HG02938 (cell line): ENCODE data around the gene CASP6.
A peak's percentile ranks its signal among the peaks of the same experiment; 100 is the strongest.

Experiments
- ATAC-seq: cut with Tn5 transposase; IDR thresholded peaks from one replicate; pipeline ENCODE4 v1.9.1; 2021; ENCODE audit warnings: mild to moderate bottlenecking, moderate library complexity; ENCODE audit not compliant: unreplicated experiment

CASP6 gene

GRCh38 chr4:109702950-109703663, at the start of gene CASP6:
CASP6 (minus strand) TSS chr4:109703445; CDS start chr4:109703395, 50 bp downstream.
- peak; percentile 74 for ATAC-seq

DNA sequence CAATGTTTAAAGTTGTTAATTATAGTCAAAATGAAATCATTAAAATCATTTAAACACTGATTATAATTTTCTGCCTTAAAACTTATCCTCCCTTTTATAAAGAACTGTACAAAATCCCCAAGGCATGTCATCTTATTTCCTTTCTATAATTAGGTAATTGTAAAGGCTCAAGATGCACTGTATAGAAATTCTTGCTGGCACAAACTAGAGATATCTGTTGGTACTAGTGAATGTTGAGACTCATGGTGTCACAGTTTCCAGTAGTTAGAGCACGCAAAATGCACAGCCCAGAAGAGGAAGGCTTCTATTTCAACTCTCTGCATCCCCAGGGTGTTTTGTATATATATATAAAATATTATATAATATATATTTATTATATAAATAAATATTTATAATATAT, 49.3 kb upstream of the CASP6 start:
- ATAC-seq = no peak

- no peak for ATAC-seq
These were observed 48.6 kb upstream of the CASP6 start for GRCh38 chr4:109751852-109752251.

DNA sequence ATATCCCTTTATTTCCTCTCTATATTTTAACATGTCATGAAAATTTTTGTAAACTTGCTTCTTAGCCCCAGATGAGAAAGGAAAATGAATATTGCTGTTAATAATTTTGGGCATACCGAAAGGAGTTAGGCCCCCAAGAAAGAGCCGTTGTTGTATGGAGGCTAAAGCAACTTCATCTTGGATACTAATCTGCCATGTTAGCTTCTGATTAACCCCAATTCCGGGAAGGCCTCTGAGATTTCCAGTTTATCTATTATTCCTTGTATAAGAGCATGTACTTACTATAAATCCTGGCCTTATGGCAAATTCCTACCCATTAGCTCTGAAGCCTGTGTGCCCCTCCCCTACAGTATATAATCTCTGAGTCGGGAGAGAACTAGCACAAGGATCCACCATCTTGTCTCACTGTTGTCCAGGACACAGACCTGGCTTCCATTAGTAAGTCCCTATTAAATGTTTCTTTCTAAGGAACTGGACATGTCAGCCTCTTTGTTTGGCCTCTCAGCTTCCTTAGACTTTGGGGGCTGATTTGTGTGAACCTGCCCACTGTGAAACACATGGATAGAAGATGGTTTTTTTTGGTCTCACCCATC, 47.5 kb upstream of the CASP6 start:
- no peak for ATAC-seq

GRCh38 chr4:109749388-109750082, 46.3 kb upstream of the CASP6 start:
- ATAC-seq = no peak

DNA sequence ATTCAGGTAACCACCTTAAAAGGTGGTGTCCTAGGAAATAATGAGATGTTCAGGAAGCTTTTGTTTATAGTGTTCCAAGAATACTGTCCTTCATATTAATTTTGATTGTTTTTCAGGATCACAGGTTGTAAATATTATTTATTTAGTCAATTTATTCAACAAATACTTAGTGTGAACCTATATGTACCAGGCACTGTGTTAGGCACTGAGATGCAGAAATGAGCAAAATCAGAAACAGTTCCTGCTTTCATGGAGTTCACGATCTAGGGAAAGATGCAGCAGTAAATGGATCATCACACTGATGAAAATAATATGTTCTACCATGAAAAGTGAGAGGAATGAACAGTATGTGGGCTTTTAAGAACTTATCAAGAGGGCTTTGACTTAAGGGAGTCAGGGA, 44.9 kb upstream of the CASP6 start:
- ATAC-seq = no peak

- ATAC-seq = no peak
These were observed 43.5 kb upstream of the CASP6 start for GRCh38 chr4:109746728-109747127.

- no peak for ATAC-seq
These were observed 42.6 kb upstream of the CASP6 start for GRCh38 chr4:109745830-109746229.

DNA sequence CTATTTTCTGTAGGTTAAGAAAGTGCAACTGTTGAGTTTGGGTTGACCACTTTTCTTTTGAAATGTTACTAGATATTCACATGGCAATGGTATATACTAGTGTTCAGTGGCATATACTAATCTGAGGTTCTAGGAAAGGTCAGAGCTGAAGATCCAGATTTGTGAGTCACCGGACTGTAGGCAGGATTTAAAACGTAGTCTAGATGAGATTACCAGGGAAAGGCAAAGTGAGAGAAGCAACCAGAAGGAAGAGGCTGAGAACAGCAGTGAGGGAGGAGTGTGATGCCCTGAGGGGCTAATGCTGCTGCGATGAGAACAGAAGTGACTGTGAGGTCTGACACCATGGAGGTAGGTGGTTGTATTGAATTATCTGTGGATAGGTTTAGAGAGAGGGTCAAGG, 36.3 kb upstream of the CASP6 start:
- no peak for ATAC-seq

GRCh38 chr4:109738104-109738872, 35.0 kb upstream of the CASP6 start:
- ATAC-seq = no peak

DNA sequence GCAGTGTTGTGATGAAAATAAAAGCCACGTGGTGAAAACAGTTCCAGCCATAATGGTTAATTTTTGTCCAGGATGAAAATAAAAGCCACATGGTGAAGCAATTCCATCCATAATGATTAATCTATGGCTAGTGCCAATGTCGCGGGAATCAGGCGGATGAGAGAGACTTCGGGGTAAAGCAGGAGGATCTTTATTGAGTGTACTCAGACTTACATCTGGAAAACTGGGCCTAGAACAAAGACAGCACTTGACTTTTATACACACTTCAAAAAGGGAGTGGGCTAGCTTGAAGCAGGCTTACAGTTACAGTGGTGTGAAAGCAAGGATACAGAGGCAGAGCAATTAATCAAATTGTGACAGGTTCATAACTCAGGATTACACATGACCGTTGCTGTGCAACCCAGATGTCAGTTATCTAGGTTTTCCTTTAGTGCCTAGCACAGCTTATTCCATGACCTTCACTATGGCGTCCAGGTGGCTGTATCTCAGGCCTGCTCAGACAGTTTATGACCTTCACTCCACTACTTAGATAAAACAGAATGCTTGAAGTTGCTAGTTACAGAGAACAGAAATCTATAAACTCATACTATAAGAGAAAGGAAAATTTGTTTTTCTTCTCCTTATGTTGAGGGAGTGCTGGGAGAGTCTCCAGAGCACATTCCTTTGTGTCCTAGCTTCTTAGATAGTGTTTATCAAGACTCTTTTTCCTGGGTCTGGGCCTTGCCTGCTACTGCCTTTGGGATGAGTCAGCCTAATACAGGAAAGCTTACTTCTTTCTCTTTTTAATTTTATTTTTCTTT, 32.5 kb upstream of the CASP6 start:
- ATAC-seq = no peak

GRCh38 chr4:109733728-109734127, 30.5 kb upstream of the CASP6 start:
- ATAC-seq = no peak

GRCh38 chr4:109730619-109731545, 27.6 kb upstream of the CASP6 start:
- no peak for ATAC-seq

DNA sequence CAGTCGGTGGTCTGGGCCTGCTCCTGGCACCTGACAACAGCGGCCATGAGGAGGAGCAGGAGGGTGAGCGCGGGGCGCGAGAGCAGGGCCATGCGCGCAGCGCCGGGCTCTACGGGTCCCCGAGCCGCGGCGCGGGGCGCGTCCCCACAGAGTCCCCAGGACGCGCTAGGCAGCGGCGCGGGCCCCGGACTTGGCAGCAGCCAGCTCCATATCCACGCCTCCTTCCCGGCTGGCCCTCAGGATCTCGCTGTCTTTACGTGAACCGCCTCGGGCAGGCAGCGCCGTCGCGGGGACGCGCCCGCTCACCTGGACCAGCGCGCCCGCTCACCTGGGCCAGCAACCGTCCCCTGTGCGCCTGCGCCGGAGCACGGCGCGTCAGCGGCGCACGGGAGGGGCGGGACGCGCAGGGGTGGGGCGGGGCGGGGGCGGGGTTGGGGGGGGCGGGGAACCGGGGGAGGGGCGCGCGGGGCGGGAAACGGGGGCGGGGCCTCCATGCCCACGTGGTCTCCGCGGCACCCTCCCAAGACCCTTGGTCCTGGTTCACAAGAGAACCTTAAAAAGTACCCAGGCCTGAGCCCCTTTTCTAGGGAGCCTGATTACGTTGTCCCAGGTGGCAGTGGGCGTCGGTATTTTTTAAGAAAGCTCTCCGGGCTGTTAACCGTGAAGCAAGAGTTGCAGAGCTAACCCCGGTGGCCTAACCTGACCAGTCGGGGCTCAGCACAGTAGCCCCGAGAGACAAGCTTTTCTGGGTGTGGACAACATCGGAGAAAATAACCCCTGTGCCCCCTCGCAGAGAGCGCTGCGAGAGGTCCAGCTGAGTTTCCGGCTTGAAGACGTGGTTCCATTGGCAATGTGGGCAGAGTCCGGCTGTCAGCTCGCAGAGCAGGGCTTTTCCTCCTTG, 26.7 kb upstream of the CASP6 start, which contains the start of gene PLA2G12A:
Gene PLA2G12A, minus strand, starts transcription at position 353 of the 901 bp plus-strand sequence. Its CDS starts 261 bp downstream, at position 92.
- peak; percentile 68 for ATAC-seq

DNA sequence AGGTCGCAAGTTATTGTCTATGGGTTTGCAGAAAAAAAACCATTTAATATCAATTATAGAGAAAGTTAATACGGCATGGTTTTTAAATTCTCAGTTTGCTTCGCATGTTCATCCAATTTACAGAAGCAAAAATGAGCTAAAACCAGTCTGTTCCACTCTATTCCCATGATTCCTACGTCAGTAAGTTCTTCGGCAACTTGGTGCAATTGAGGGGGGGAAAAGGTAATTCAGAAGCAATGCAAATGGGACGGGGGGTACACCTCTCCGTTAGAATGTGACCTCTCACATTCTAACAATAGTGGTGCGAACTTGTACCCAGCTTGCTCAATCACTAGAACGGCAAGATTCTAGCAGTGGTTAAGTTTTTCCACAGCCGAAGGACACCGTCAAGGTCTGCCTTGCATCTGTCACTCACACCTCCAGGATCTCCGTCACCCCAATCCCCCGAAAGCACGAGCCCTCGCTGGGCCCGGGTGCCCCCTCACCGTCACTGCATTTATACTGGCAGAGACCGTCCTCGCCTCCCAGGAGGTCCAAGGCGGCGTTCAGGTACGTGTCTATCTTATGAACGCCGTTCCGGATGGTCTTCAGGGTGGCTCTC, 26.0 kb upstream of the CASP6 start:
- ATAC-seq = no peak

GRCh38 chr4:109728385-109728784, 25.1 kb upstream of the CASP6 start:
- ATAC-seq = no peak

GRCh38 chr4:109723110-109723509, 19.9 kb upstream of the CASP6 start:
- no peak for ATAC-seq

- ATAC-seq = no peak
These were observed 19.1 kb upstream of the CASP6 start for GRCh38 chr4:109722357-109722756.
